ENCODE data around the gene PTPN9.

GRCh38 chr15:75620841-75621391 is 41.8 kb upstream of the PTPN9 start:
- TF ChIP-seq SP1 (IDR thresholded peaks at IDR 0.05) (no peak), FOXM1 (IDR thresholded peaks at IDR 0.05; ENCODE audit: borderline replicate concordance) (no peak), BHLHE40 (IDR thresholded peaks at IDR 0.05; ENCODE audit: borderline replicate concordance) (no peak), SUZ12 (IDR thresholded peaks at IDR 0.05) (no peak), NFRKB (IDR thresholded peaks at IDR 0.05) (no peak)

Data from HEK293T (cell line).